Liver (tissue), 9 donors: ENCODE data around the gene CCR4. TPM values are rescaled to one million over a fixed set of nuclear protein-coding genes. Genes with fewer than 3 reads are reported as not detected.
"Not testable (repeated sequence)": the region's sequence is repeated elsewhere in the genome, so short reads cannot be mapped to it uniquely, and the experiment has no call there.

Experiments
- DNase-seq: peaks from one replicate; pipeline ENCODE4 v3.0.0-alpha.2; 2017; ENCODE audit warnings: low spot score
- H3K27ac ChIP-seq, 2 donors: one replicate each; pipeline ENCODE4 v1.7.0; 2013; ENCODE audit warnings: inconsistent platforms in 2 of 2, low read length in 2 of 2, control low read depth in 1 of 2, low read depth in 1 of 2, mild to moderate bottlenecking in 1 of 2
- H3K27me3 ChIP-seq, 4 donors: one replicate each; pipeline versions ENCODE4 v1.6.1 to v1.7.0; 2013; ENCODE audit warnings: low read length in 3 of 4, inconsistent platforms in 1 of 4, mild to moderate bottlenecking in 1 of 4, moderate library complexity in 1 of 4; ENCODE audit not compliant: control insufficient read depth in 4 of 4, insufficient read depth in 4 of 4
- H3K36me3 ChIP-seq, 4 donors: one replicate each; pipeline versions ENCODE4 v1.6.1 to v1.7.0; 2013; ENCODE audit warnings: low read length in 3 of 4, mild to moderate bottlenecking in 3 of 4, low read depth in 1 of 4, moderate library complexity in 1 of 4; ENCODE audit not compliant: control insufficient read depth in 4 of 4, insufficient read depth in 3 of 4
- H3K4me1 ChIP-seq, 4 donors: one replicate each; pipeline versions ENCODE4 v1.6.1 to v1.7.0; 2013; ENCODE audit warnings: low read length in 3 of 4, mild to moderate bottlenecking in 3 of 4, moderate library complexity in 1 of 4; ENCODE audit not compliant: control insufficient read depth in 4 of 4, insufficient read depth in 4 of 4
- H3K4me3 ChIP-seq, 3 donors: one replicate each; pipeline versions ENCODE4 v1.6.1 to v1.7.0; 2013; ENCODE audit warnings: low read length in 3 of 3, control low read depth in 1 of 3, low read depth in 1 of 3, mild to moderate bottlenecking in 1 of 3
- H3K9ac ChIP-seq, 2 donors: one replicate each; pipeline ENCODE4 v1.7.0; 2013; ENCODE audit warnings: low read length in 2 of 2, mild to moderate bottlenecking in 2 of 2, moderate library complexity in 2 of 2, control low read depth in 1 of 2, low read depth in 1 of 2
- H3K9me3 ChIP-seq, 4 donors: one replicate each; pipeline versions ENCODE4 v1.6.1 to v1.7.0; 2013; ENCODE audit warnings: low read length in 3 of 4; ENCODE audit not compliant: control insufficient read depth in 4 of 4
- EGR1 ChIP-seq, 2 donors: IDR thresholded peaks; 2 replicates each; pipeline ENCODE4 v1.6.1; 2016 to 2018; ENCODE audit warnings: antibody characterized with exemption in 2 of 2, low read depth in 2 of 2
- FOXA2 ChIP-seq: IDR thresholded peaks from 2 replicates; pipeline ENCODE4 v1.6.1; 2016; ENCODE audit warnings: antibody characterized with exemption
- GABPA ChIP-seq, 2 donors: IDR thresholded peaks in 1 of 2; conservative IDR thresholded peaks in 1 of 2; 2 replicates each; pipeline ENCODE4 v1.6.1; 2016; ENCODE audit warnings: antibody characterized with exemption in 2 of 2, mild to moderate bottlenecking in 1 of 2, moderate library complexity in 1 of 2
- HNF4A ChIP-seq, 2 donors: conservative IDR thresholded peaks; 2 replicates each; pipeline ENCODE4 v1.6.1; 2016; ENCODE audit warnings: antibody characterized with exemption in 2 of 2, mild to moderate bottlenecking in 2 of 2
- HNF4G ChIP-seq: IDR thresholded peaks from 2 replicates; pipeline ENCODE4 v1.6.1; 2016; ENCODE audit warnings: antibody characterized with exemption
- JUND ChIP-seq, 2 donors: IDR thresholded peaks; 2 replicates each; pipeline ENCODE4 v1.6.1; 2016; ENCODE audit warnings: antibody characterized with exemption in 2 of 2
- NR2F2 ChIP-seq: IDR thresholded peaks from 2 replicates; pipeline ENCODE4 v1.6.1; 2016; ENCODE audit warnings: antibody characterized with exemption
- RAD21 ChIP-seq, 2 donors: IDR thresholded peaks; 2 replicates each; pipeline ENCODE4 v1.6.1; 2016; ENCODE audit warnings: antibody characterized with exemption in 2 of 2, mild to moderate bottlenecking in 2 of 2
- RXRA ChIP-seq, 2 donors: IDR thresholded peaks; 2 replicates each; pipeline ENCODE4 v1.6.1; 2017 to 2018; ENCODE audit warnings: antibody characterized with exemption in 2 of 2, mild to moderate bottlenecking in 1 of 2
- SP1 ChIP-seq: IDR thresholded peaks from 2 replicates; pipeline ENCODE4 v1.6.1; 2018; ENCODE audit warnings: antibody characterized with exemption, mild to moderate bottlenecking
- TAF1 ChIP-seq: conservative IDR thresholded peaks from 2 replicates; pipeline ENCODE4 v1.6.1; 2016; ENCODE audit warnings: antibody characterized with exemption, mild to moderate bottlenecking
- WGBS: extraction: QIAGEN DNeasy Blood & Tissue Kit; methylation state at CpG from one replicate; pipeline ENCODE4 v1.1.7; 2013; 5-methylcytosine and 5-hydroxymethylcytosine counted together
- polyA plus RNA-seq, 2 donors: library from polyadenylated mRNA; stranded (reverse) in 1 of 2; unstranded in 1 of 2; fragments of 200-250 nt in 1 of 2; fragments of >200 nt in 1 of 2; fragmentation: Nextera tagmentation in 1 of 2; extraction: Ambion mirVana in 1 of 2; gene quantifications; one replicate each; pipeline versions ENCODE4 v1.2.1 to v1.2.3, GENCODE V29; 2013 to 2015
- total RNA-seq, 2 donors: library from RNA; depleted of rRNA; stranded (reverse); fragments of >200 nt; gene quantifications; one replicate each; pipeline ENCODE4 v1.2.3, GENCODE V29; 2014
- TF ChIP-seq, protein P1 (sequence below): IDR thresholded peaks from 2 replicates; pipeline ENCODE4 v1.6.1; 2016; ENCODE audit warnings: antibody characterized with exemption
- TF ChIP-seq, protein P2 (sequence below): IDR thresholded peaks from 2 replicates; pipeline ENCODE4 v1.6.1; 2016; ENCODE audit warnings: antibody characterized with exemption
- TF ChIP-seq, protein P3 (sequence below): IDR thresholded peaks from 2 replicates; pipeline ENCODE4 v1.6.1; 2016; ENCODE audit warnings: antibody characterized with exemption, mild to moderate bottlenecking
- TF ChIP-seq, protein P4 (sequence below): IDR thresholded peaks from 2 replicates; pipeline ENCODE4 v1.6.1; 2016; ENCODE audit warnings: antibody characterized with exemption
- TF ChIP-seq, protein P5 (sequence below): fragments of 150-350 bp; IDR thresholded peaks from 2 replicates; pipeline ENCODE4 v1.5.1; 2017; ENCODE audit warnings: improper control_type of control experiment, low read depth, low read length; ENCODE audit not compliant: missing input control
- donor health status: healthy.
- donor health status: healthy.
- donor health status: healthy.
- donor health status: healthy.
- donor health status: healthy.

The CCR4 gene
- total and polyA plus RNA-seq, 4 donors = 0.07 to 1.0 (median 0.17) TPM

DNA sequence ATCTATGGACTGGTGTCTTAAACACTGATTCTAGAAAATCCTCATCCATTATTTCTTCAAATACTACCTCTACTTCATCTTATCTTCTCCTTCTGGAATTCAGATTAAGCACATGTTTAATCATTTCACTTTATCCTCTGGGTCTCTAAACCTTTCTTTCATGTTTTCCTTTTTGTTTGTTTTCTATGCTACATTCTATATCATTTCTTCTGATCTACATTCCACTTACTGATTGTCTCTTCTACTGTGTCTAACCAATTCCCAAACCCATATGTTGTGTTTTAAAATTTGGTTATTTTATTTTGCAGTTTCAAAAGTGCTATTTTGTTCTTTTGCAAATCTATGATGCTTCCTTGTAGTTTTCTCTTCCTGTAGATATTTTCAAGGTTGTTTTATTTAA is 31.7 kb downstream of the CCR4 start:
- no peak overlapping the region for H3K9ac ChIP-seq
- TF ChIP-seq EGR1 (IDR thresholded peaks at IDR 0.05; ENCODE audit: low read depth in 2 of 2) (no peak), JUND (IDR thresholded peaks at IDR 0.05) (no peak), HNF4G (no peak)
- H3K36me3 ChIP-seq = no peaks in the 10 kb centered on the region
- no peak overlapping the region for H3K4me3 ChIP-seq
- H3K27me3 ChIP-seq = no peaks in the 10 kb centered on the region
- H3K4me1 ChIP-seq = no peaks in the 10 kb centered on the region
- no peak for DNase-seq
- H3K27ac ChIP-seq = no peak overlapping the region
- no peaks in the 10 kb centered on the region for H3K9me3 ChIP-seq

DNA sequence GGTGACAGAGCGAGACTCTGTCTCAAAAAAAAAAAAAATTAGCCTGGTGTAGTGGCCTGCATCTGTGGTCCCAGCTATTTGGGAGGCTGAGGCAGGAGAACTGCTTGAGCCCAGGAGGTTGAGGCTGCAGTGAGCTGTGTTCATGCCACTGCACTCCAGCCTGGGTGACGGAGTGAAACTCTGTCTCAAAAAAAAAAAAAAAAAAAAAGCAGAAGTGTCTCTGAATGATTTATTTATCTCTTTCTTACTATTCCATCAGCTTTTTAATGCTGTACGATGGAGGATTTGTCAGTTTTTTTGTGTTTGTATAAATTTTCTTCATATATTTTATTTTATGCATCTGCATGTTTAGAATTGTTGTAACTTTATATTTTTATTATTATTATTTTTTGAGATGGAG is 33.5 kb downstream of the CCR4 start:
- not testable (repeated sequence) for H3K27me3 ChIP-seq, H3K9ac ChIP-seq, DNase-seq, H3K4me3 ChIP-seq, H3K9me3 ChIP-seq, H3K36me3 ChIP-seq, H3K27ac ChIP-seq, H3K4me1 ChIP-seq
- WGBS = 88% methylated on average over 3 of the region's 3 CpGs

DNA sequence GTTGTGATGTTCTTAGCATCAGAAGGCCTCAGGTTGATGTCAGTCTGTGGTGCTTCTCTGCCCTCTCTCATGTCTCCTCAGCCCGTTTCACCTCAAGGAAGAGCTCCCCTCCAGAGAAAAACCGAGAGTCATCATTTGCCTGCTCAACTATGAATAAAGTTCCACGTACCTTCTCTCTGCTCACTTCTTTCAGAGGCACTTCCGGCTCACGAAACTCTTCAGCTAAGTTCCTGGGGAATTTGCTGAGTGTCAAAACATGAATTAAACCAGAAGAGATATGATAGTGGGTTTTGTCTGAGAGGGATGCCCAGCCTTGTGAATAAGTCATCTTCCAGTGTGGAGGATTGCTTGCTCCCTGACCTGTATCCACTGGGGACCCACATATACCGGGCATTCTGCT is 37.7 kb downstream of the CCR4 start:
- H3K9ac ChIP-seq = no peak overlapping the region
- no peak overlapping the region for H3K27ac ChIP-seq
- whole genome bisulfite sequencing = 90% methylated on average over 6 of the region's 6 CpGs
- H3K27me3 ChIP-seq = no peaks in the 10 kb centered on the region
- no peak for TF ChIP-seq RXRA (IDR thresholded peaks at IDR 0.05)
- TF ChIP-seq EGR1 (IDR thresholded peaks at IDR 0.05; ENCODE audit: low read depth in 2 of 2) = no peak
- H3K4me3 ChIP-seq = no peak overlapping the region
- H3K9me3 ChIP-seq = no peaks in the 10 kb centered on the region
- H3K4me1 ChIP-seq = no peaks in the 10 kb centered on the region
- H3K36me3 ChIP-seq = no peaks in the 10 kb centered on the region
- DNase-seq = no peak

DNA sequence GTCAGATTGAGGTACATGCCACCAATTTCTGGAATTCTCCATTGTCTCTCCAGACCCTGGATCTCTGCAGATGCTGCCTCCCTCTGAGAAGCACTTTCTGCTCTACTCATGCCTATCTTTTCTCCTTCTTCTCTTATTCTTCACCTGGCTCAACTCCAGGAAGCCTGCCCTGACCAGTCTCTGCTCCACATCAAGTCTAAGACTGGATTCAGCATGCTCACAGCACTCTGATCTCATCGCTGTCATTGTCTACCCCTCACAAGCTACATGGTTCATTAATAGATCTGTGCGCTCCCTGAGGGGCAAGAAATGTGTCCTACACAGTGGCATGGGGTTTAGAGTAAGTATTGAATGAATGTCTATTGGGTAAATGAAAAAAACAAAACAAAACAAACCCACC is 38.7 kb downstream of the CCR4 start:
- 95% methylated on average over 2 of the region's 2 CpGs for WGBS
- no peaks in the 10 kb centered on the region for H3K4me1 ChIP-seq
- DNase-seq = no peak
- H3K36me3 ChIP-seq = no peaks in the 10 kb centered on the region
- TF ChIP-seq JUND (IDR thresholded peaks at IDR 0.05) (no peak), NR2F2 (no peak), SP1 (no peak), RXRA (IDR thresholded peaks at IDR 0.05) (no peak), HNF4A (conservative IDR thresholded peaks at IDR 0.05) (no peak), TAF1 (no peak), EGR1 (IDR thresholded peaks at IDR 0.05; ENCODE audit: low read depth in 2 of 2) (no peak), FOXA2 (no peak), HNF4G (no peak), RAD21 (IDR thresholded peaks at IDR 0.05) (no peak), GABPA (IDR thresholded peaks at IDR 0.05 in 1 of 2, conservative IDR thresholded peaks at IDR 0.05 in 1 of 2) (no peak)
- TF ChIP-seq, protein P1, sequence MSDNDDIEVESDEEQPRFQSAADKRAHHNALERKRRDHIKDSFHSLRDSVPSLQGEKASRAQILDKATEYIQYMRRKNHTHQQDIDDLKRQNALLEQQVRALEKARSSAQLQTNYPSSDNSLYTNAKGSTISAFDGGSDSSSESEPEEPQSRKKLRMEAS = no peak
- TF ChIP-seq, protein P2, sequence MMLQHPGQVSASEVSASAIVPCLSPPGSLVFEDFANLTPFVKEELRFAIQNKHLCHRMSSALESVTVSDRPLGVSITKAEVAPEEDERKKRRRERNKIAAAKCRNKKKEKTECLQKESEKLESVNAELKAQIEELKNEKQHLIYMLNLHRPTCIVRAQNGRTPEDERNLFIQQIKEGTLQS = no peak
- TF ChIP-seq, protein P3, sequence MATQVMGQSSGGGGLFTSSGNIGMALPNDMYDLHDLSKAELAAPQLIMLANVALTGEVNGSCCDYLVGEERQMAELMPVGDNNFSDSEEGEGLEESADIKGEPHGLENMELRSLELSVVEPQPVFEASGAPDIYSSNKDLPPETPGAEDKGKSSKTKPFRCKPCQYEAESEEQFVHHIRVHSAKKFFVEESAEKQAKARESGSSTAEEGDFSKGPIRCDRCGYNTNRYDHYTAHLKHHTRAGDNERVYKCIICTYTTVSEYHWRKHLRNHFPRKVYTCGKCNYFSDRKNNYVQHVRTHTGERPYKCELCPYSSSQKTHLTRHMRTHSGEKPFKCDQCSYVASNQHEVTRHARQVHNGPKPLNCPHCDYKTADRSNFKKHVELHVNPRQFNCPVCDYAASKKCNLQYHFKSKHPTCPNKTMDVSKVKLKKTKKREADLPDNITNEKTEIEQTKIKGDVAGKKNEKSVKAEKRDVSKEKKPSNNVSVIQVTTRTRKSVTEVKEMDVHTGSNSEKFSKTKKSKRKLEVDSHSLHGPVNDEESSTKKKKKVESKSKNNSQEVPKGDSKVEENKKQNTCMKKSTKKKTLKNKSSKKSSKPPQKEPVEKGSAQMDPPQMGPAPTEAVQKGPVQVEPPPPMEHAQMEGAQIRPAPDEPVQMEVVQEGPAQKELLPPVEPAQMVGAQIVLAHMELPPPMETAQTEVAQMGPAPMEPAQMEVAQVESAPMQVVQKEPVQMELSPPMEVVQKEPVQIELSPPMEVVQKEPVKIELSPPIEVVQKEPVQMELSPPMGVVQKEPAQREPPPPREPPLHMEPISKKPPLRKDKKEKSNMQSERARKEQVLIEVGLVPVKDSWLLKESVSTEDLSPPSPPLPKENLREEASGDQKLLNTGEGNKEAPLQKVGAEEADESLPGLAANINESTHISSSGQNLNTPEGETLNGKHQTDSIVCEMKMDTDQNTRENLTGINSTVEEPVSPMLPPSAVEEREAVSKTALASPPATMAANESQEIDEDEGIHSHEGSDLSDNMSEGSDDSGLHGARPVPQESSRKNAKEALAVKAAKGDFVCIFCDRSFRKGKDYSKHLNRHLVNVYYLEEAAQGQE = no peak
- TF ChIP-seq, protein P4, sequence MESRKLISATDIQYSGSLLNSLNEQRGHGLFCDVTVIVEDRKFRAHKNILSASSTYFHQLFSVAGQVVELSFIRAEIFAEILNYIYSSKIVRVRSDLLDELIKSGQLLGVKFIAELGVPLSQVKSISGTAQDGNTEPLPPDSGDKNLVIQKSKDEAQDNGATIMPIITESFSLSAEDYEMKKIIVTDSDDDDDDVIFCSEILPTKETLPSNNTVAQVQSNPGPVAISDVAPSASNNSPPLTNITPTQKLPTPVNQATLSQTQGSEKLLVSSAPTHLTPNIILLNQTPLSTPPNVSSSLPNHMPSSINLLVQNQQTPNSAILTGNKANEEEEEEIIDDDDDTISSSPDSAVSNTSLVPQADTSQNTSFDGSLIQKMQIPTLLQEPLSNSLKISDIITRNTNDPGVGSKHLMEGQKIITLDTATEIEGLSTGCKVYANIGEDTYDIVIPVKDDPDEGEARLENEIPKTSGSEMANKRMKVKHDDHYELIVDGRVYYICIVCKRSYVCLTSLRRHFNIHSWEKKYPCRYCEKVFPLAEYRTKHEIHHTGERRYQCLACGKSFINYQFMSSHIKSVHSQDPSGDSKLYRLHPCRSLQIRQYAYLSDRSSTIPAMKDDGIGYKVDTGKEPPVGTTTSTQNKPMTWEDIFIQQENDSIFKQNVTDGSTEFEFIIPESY = no peak
- TF ChIP-seq, protein P5, sequence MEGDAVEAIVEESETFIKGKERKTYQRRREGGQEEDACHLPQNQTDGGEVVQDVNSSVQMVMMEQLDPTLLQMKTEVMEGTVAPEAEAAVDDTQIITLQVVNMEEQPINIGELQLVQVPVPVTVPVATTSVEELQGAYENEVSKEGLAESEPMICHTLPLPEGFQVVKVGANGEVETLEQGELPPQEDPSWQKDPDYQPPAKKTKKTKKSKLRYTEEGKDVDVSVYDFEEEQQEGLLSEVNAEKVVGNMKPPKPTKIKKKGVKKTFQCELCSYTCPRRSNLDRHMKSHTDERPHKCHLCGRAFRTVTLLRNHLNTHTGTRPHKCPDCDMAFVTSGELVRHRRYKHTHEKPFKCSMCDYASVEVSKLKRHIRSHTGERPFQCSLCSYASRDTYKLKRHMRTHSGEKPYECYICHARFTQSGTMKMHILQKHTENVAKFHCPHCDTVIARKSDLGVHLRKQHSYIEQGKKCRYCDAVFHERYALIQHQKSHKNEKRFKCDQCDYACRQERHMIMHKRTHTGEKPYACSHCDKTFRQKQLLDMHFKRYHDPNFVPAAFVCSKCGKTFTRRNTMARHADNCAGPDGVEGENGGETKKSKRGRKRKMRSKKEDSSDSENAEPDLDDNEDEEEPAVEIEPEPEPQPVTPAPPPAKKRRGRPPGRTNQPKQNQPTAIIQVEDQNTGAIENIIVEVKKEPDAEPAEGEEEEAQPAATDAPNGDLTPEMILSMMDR = no peak
- no peaks in the 10 kb centered on the region for H3K9me3 ChIP-seq
- H3K27me3 ChIP-seq = no peaks in the 10 kb centered on the region
- H3K27ac ChIP-seq = no peak overlapping the region
- H3K4me3 ChIP-seq = no peak overlapping the region
- no peak overlapping the region for H3K9ac ChIP-seq
